GM19468 (cell line): ENCODE data around the gene DOCK6.
A peak's percentile ranks its signal among the peaks of the same experiment; 100 is the strongest.

Source experiments
- ATAC-seq: cut with Tn5 transposase; IDR thresholded peaks from one replicate; pipeline ENCODE4 v1.9.1; 2021; ENCODE audit warnings: mild to moderate bottlenecking, moderate library complexity, moderate number of reproducible peaks; ENCODE audit not compliant: unreplicated experiment; ENCODE audit errors: extremely low read depth

Gene DOCK6

GRCh38 chr19:11155373-11156120 lies 106.8 kb downstream of the DOCK6 start, which contains the start of gene SPC24:
Gene SPC24 (minus strand): TSS chr19:11155782. CDS start chr19:11155776, 6 bp downstream.
- ATAC-seq = peak; percentile 95

- no peak for ATAC-seq
These were observed 107.7 kb downstream of the DOCK6 start for GRCh38 chr19:11154683-11155047.

DNA sequence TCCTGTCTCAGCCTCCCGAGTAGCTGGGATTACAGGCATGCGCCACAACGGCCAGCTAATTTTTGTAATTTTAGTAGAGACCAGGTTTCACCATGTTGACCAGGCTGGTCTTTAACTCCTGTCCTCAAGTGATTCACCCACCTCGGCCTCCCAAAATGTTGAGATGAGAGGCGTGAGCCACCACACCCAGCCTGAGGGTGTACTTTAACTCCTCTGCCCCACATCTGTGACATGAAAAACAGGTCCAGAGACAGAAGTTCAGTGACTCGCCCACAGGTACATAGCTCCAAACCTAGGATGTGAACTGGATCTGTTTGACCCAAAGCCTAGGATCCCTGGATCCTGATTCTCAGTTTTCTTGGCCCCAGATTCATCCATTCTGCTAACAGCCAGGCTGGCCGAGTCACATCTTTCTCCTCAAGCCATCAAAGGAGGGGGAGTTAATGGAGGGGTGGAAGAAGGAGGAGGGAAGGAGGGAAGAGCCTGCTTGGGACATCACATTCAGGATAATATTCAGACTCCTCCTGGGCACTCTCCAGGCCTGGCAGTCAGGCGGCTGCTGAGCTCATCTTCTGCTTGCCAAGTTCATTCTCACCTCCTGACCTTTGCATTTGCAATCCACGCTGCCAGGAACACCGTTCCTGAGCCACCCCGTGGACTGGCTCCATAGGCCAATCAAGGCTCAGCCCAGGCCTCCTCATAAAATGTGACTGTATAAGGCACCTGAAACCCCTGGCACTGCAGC lies 109.8 kb downstream of the DOCK6 start:
- ATAC-seq = no peak

- no peak for ATAC-seq
These were observed 111.1 kb downstream of the DOCK6 start for GRCh38 chr19:11151181-11151580.
